Activated B cell treated with CpG ODN at 0.5 μM for 24 hours (primary cell): ENCODE results near the gene EXD3. TPM values are rescaled to one million over a fixed set of nuclear protein-coding genes. Genes with fewer than 3 reads are reported as not detected.

Source experiments
- ATAC-seq: fragments of 200-7000 bp; cut with Tn5 transposase; one replicate; pipeline ENCODE4 v1.10.0; 2021; ENCODE audit warnings: low read depth, mild to moderate bottlenecking, moderate library complexity
- CTCF ChIA-PET: fragments of 350-600 bp; sonication (Branson Sonifier 250); formaldehyde crosslinking; loops from one replicate; lab custom pipeline; 2021; ENCODE audit warnings: antibody characterized with exemption; lab: Charles Lee
- POLR2A ChIA-PET: fragments of 350-600 bp; sonication (Branson Sonifier 250); formaldehyde crosslinking; loops from one replicate; lab custom pipeline; 2021; ENCODE audit warnings: antibody characterized with exemption; lab: Charles Lee
- DNase-seq: peaks from one replicate; pipeline ENCODE4 v3.0.0; 2022
- H3K27ac Mint-ChIP-seq: one replicate; pipeline ENCODE4 v1.8.0; 2020; ENCODE audit warnings: mixed read lengths
- H3K27me3 Mint-ChIP-seq: one replicate; pipeline ENCODE4 v1.8.0; 2021; ENCODE audit warnings: mixed read lengths
- H3K36me3 Mint-ChIP-seq: one replicate; pipeline ENCODE4 v1.8.0; 2021; ENCODE audit warnings: low read depth, mixed read lengths
- H3K4me1 Mint-ChIP-seq: one replicate; pipeline ENCODE4 v1.8.0; 2021; ENCODE audit warnings: mixed read lengths
- H3K4me3 Mint-ChIP-seq: one replicate; pipeline ENCODE4 v1.8.0; 2020; ENCODE audit warnings: mild to moderate bottlenecking, mixed read lengths
- H3K9me3 Mint-ChIP-seq: one replicate; pipeline ENCODE4 v1.8.0; 2020; ENCODE audit warnings: mixed read lengths
- intact Hi-C: fragments of 100-400 bp; cut with micrococcal nuclease; formaldehyde crosslinking; loops from one replicate; pipeline ENCODE4 v1.15.1; 2024
- total RNA-seq: library from RNA; stranded (reverse); gene quantifications from 2 replicates; pipeline ENCODE4 v1.2.3, GENCODE V29; 2022
- TF ChIP-seq, protein P1 (sequence below): fragments of 200-600 bp; IDR thresholded peaks from one replicate; pipeline ENCODE4 v1.8.0; 2022; ENCODE audit warnings: antibody characterized with exemption, mild to moderate bottlenecking

The EXD3 gene
- total RNA-seq, 1 donor from 2014 or later = 12.8 TPM

DNA sequence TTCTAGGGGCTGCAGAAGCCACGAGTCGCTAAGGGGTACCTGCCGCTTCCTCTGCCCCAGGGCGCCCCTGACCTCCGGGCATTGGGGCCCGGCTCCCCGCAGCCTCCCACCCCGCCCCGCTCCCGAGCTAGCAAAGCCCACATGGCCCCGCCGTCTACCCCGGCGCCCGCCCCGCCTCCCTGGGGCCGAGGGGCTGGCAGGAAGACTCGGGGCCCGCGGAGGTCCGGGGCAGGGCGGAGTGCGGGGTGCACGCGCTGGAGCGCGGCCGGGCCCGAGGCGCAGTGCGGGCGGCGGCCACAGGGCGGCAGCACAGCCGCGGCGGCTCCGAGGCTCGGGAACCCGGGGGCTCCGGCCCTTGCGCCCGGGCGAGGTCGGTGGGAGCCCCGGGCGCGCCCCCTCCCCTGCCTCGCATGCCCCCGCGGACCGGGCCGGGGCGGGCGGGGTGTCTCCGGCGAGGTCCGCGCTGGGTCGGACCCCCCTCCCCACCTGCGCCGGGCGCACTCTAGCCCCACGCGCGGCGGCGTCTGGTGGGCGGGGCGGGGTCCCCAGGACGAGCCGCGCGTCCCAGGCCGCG lies 127.6 kb downstream of the EXD3 start:
- ATAC-seq (peak; percentile 93), DNase-seq (peak; percentile 75)
- no peaks in the 10 kb centered on the region for H3K9me3 Mint-ChIP-seq
- H3K27me3 Mint-ChIP-seq = peaks cover 26% of the 10 kb centered on the region
- no peaks in the 10 kb centered on the region for H3K36me3 Mint-ChIP-seq
- ChIA-PET CTCF (interaction anchor here (2.0 kb wide), 1 partner anchor 11 kb away, joined by 4 read pairs; no protein-coding TSS in a partner anchor), POLR2A (no interaction called here)
- intact Hi-C loops = loop anchor here (2.0 to 5.0 kb wide), 3 partner anchors 111 to 232 kb away; no protein-coding TSS in a partner anchor
- H3K27ac Mint-ChIP-seq = no peak overlapping the region
- H3K4me3 Mint-ChIP-seq = no peak overlapping the region
- peaks cover 13% of the 10 kb centered on the region for H3K4me1 Mint-ChIP-seq
- TF ChIP-seq, protein P1, sequence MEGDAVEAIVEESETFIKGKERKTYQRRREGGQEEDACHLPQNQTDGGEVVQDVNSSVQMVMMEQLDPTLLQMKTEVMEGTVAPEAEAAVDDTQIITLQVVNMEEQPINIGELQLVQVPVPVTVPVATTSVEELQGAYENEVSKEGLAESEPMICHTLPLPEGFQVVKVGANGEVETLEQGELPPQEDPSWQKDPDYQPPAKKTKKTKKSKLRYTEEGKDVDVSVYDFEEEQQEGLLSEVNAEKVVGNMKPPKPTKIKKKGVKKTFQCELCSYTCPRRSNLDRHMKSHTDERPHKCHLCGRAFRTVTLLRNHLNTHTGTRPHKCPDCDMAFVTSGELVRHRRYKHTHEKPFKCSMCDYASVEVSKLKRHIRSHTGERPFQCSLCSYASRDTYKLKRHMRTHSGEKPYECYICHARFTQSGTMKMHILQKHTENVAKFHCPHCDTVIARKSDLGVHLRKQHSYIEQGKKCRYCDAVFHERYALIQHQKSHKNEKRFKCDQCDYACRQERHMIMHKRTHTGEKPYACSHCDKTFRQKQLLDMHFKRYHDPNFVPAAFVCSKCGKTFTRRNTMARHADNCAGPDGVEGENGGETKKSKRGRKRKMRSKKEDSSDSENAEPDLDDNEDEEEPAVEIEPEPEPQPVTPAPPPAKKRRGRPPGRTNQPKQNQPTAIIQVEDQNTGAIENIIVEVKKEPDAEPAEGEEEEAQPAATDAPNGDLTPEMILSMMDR = no peak

DNA sequence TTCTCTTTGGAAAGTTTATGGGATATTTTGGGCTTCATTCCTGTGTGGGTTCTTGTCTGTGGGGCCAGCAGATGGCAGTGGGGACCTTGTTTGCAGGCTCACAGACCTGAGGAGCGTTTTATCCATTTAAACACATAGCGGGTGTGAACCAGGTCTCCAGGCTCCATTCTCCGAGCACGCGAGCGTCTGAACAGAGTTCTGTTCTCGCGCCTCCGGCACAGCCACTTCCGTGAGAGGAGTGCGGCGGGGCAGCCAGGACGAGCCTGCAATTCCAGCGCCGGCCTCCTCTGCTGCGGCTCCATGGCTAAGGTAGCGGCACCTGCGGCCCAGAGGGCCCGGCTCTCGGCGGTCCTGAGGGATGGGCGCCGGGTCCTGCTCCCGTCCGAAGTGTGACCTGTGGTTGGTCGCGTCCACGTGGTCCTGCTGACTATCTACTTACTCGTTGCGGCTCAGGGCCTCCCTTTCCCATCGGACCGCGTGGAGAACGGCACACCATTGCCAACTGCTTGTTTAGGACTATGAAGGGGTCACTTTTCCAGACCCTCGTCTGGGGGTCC lies 128.2 kb downstream of the EXD3 start:
- Mint-ChIP-seq H3K4me3 (peak overlapping the region; percentile 46), H3K27ac (no peak overlapping the region), H3K4me1 (peaks cover 10% of the 10 kb centered on the region), H3K36me3 (no peaks in the 10 kb centered on the region), H3K9me3 (no peaks in the 10 kb centered on the region), H3K27me3 (peaks cover 23% of the 10 kb centered on the region)
- ATAC-seq (peak; percentile 16), DNase-seq (no peak)
- TF ChIP-seq, protein P1 = no peak
- intact Hi-C loops = loop anchor here (2.0 to 5.0 kb wide), 3 partner anchors 112 to 233 kb away; no protein-coding TSS in a partner anchor
- ChIA-PET CTCF (interaction anchor here (2.0 kb wide), 1 partner anchor 10 kb away, joined by 4 read pairs; no protein-coding TSS in a partner anchor), POLR2A (interaction anchor here (0.7 kb wide), 2 partner anchors 89 to 129 kb away, joined by 3 to 8 read pairs; no protein-coding TSS in a partner anchor)

DNA sequence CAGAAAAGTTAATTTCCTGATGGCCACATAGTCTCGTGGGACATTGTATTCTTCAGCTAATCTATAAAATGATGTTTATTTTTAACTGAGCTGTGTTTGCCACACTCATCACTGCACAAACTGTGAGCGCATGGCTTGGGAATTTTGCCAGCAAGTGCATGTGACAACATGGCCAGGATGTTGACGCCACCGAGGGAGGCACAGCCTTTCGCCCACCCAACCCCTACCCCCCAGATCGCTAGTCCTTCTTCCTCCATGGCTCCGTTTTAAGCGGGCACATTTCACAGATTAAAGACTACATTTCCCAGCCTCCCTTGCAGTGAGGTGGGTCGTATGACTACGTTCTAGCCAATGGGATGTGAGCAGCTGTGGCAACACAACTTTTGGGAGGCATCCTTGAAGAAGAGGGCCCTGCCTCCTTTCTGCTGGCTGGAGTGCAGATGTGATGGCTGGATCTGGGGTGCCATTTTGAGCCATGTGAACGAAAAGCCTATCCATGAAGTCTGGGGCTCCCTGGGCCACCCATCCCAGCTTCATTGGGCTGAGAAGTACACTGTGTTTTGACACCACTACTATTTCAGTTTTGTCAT lies 128.8 kb downstream of the EXD3 start:
- Mint-ChIP-seq H3K27me3 (peaks cover 22% of the 10 kb centered on the region), H3K4me3 (peak overlapping the region; percentile 46), H3K9me3 (no peaks in the 10 kb centered on the region), H3K27ac (no peak overlapping the region), H3K36me3 (no peaks in the 10 kb centered on the region), H3K4me1 (peaks cover 10% of the 10 kb centered on the region)
- intact Hi-C loops = loop anchor here (2.0 kb wide), 2 partner anchors 113 to 151 kb away; no protein-coding TSS in a partner anchor
- TF ChIP-seq, protein P1 = no peak
- peak; percentile 49 for ATAC-seq
- ChIA-PET CTCF (interaction anchor here (2.0 kb wide), 1 partner anchor 10 kb away, joined by 4 read pairs; no protein-coding TSS in a partner anchor), POLR2A (interaction anchor here (0.5 to 1.1 kb wide), 4 partner anchors 8 to 256 kb away, joined by 3 to 8 read pairs (median 4); partner anchors contain the start of genes NRARP and PNPLA7)
- DNase-seq = no peak

DNA sequence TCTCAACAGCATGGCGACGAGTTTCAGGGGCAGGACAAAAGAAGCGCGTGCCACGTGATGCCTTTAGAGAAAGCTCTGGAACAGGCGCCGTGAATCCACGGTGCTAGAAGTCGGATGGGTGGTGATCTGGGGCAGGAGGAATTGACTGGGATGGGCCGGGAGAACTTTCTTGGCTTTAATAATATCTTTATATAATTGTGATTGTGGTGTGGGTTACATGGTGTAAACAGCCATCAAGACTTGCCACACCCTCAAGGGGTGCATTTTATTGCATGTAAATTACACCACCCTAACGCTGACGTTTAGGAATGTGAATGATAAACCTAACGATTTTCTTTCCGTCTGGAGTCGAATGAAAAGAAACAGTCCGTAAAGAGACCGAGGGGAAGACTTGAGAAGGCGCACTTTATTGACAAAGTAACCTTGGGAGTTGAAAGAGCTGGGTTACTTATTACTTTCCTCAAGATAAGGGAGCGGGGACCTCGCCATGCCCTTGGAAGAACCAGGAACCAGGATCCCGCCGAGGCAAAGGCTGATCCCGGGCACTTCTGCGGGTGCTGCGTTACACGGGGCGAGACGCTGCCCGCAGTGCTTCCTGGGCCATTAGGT lies 129.4 kb downstream of the EXD3 start:
- Mint-ChIP-seq H3K27ac (no peak overlapping the region), H3K4me3 (no peak overlapping the region), H3K9me3 (no peaks in the 10 kb centered on the region), H3K27me3 (peaks cover 22% of the 10 kb centered on the region), H3K36me3 (no peaks in the 10 kb centered on the region), H3K4me1 (peaks cover 10% of the 10 kb centered on the region)
- POLR2A ChIA-PET = interaction anchor here (0.5 to 1.1 kb wide), 2 partner anchors 9 to 257 kb away, joined by 3 to 5 read pairs; partner anchors contain the start of genes NRARP and PNPLA7
- DNase-seq (no peak), ATAC-seq (no peak)
- TF ChIP-seq, protein P1 = no peak
- intact Hi-C loops = loop anchor here (2.0 kb wide), 2 partner anchors 113 to 151 kb away; no protein-coding TSS in a partner anchor
- CTCF ChIA-PET = interaction anchor here (2.0 kb wide), 1 partner anchor 9 kb away, joined by 4 read pairs; no protein-coding TSS in a partner anchor
